DMS53 treated with DMSO at 0.1 percent for 48 hours (cell line): ENCODE data around the gene TMCC3.

ENCODE experiments used
- DNase-seq: peaks from one replicate; lab custom pipeline; 2025; ENCODE audit not compliant: unreplicated experiment; lab: John Stamatoyannopoulos, UW

Gene TMCC3

GRCh38 chr12:94674051-94674451 lies 23.7 kb upstream of the TMCC3 start:
- DNase-seq = no peak

- no peak for DNase-seq
These were observed 23.1 kb upstream of the TMCC3 start for GRCh38 chr12:94673496-94673895.

GRCh38 chr12:94671917-94672316 lies 21.6 kb upstream of the TMCC3 start:
- DNase-seq = no peak

GRCh38 chr12:94670898-94671297 lies 20.5 kb upstream of the TMCC3 start:
- no peak for DNase-seq

GRCh38 chr12:94670075-94670474 lies 19.7 kb upstream of the TMCC3 start:
- peak; percentile 73 for DNase-seq

GRCh38 chr12:94667031-94667540 lies 16.7 kb upstream of the TMCC3 start:
- no peak for DNase-seq

- no peak for DNase-seq
These were observed 15.8 kb upstream of the TMCC3 start for GRCh38 chr12:94666158-94666557.

- DNase-seq = no peak
These were observed 13.3 kb upstream of the TMCC3 start for GRCh38 chr12:94663702-94664101.

- DNase-seq = no peak
These were observed 12.7 kb upstream of the TMCC3 start for GRCh38 chr12:94663071-94663470.

- DNase-seq = no peak
These were observed 10.1 kb upstream of the TMCC3 start for GRCh38 chr12:94660436-94660835.

GRCh38 chr12:94659346-94659930 lies 9.1 kb upstream of the TMCC3 start:
- DNase-seq = no peak

- DNase-seq = no peak
These were observed 8.6 kb upstream of the TMCC3 start for GRCh38 chr12:94658931-94659330.

- no peak for DNase-seq
These were observed 6.2 kb upstream of the TMCC3 start for GRCh38 chr12:94656556-94656955.

GRCh38 chr12:94649349-94650142 lies 811 bp downstream of the TMCC3 start:
- DNase-seq = no peak

GRCh38 chr12:94648578-94648977 lies 1.8 kb downstream of the TMCC3 start:
- DNase-seq = no peak

- DNase-seq = peak; percentile 77
These were observed 6.0 kb downstream of the TMCC3 start for GRCh38 chr12:94644141-94644979.

- DNase-seq = no peak
These were observed 6.8 kb downstream of the TMCC3 start for GRCh38 chr12:94643606-94644005.

GRCh38 chr12:94641283-94641682 lies 9.1 kb downstream of the TMCC3 start:
- no peak for DNase-seq

GRCh38 chr12:94640134-94640928 lies 10.0 kb downstream of the TMCC3 start:
- no peak for DNase-seq

- no peak for DNase-seq
These were observed 11.8 kb downstream of the TMCC3 start for GRCh38 chr12:94638521-94638920.
